HG02852 (cell line): ENCODE data around the gene ARFGAP3.
"Not testable (repeated sequence)": the region's sequence is repeated elsewhere in the genome, so short reads cannot be mapped to it uniquely, and the experiment has no call there.

ENCODE experiments used
- ATAC-seq: cut with Tn5 transposase; IDR thresholded peaks from one replicate; pipeline ENCODE4 v1.9.1; 2021; ENCODE audit warnings: mild to moderate bottlenecking, moderate library complexity; ENCODE audit not compliant: unreplicated experiment

ARFGAP3 gene

GRCh38 chr22:42770941-42771647, 86.0 kb downstream of the ARFGAP3 start:
- ATAC-seq = no peak

- no peak for ATAC-seq
These were observed 86.7 kb downstream of the ARFGAP3 start for GRCh38 chr22:42770448-42770726.

GRCh38 chr22:42769574-42770447, 87.3 kb downstream of the ARFGAP3 start:
- peak; percentile 76 for ATAC-seq

- ATAC-seq = no peak
These were observed 87.9 kb downstream of the ARFGAP3 start for GRCh38 chr22:42769238-42769573.

GRCh38 chr22:42768385-42769035, 88.6 kb downstream of the ARFGAP3 start:
- no peak for ATAC-seq

- ATAC-seq = no peak
These were observed 90.2 kb downstream of the ARFGAP3 start for GRCh38 chr22:42766860-42767259.

GRCh38 chr22:42764895-42765363, 92.1 kb downstream of the ARFGAP3 start:
- no peak for ATAC-seq

- ATAC-seq = no peak
These were observed 93.0 kb downstream of the ARFGAP3 start for GRCh38 chr22:42763965-42764480.

- ATAC-seq = no peak
These were observed 96.1 kb downstream of the ARFGAP3 start for GRCh38 chr22:42760806-42761565.

- ATAC-seq = no peak
These were observed 98.0 kb downstream of the ARFGAP3 start for GRCh38 chr22:42758931-42759629.

GRCh38 chr22:42755553-42755952, 101.5 kb downstream of the ARFGAP3 start:
- not testable (repeated sequence) for ATAC-seq

- ATAC-seq = not testable (repeated sequence)
These were observed 102.0 kb downstream of the ARFGAP3 start for GRCh38 chr22:42755121-42755520.

GRCh38 chr22:42754658-42755057, 102.4 kb downstream of the ARFGAP3 start:
- ATAC-seq = no peak

- ATAC-seq = no peak
These were observed 104.2 kb downstream of the ARFGAP3 start for GRCh38 chr22:42752912-42753311.

- ATAC-seq = no peak
These were observed 104.8 kb downstream of the ARFGAP3 start for GRCh38 chr22:42752230-42752746.

- not testable (repeated sequence) for ATAC-seq
These were observed 106.7 kb downstream of the ARFGAP3 start for GRCh38 chr22:42750421-42750820.

GRCh38 chr22:42747701-42748513, 109.2 kb downstream of the ARFGAP3 start:
- ATAC-seq = no peak
